Chondrocyte (in vitro differentiated cells): ENCODE measurements around the gene APOL2. TPM values are rescaled to one million over a fixed set of nuclear protein-coding genes. Genes with fewer than 3 reads are reported as not detected.
"Not testable (repeated sequence)": the region's sequence is repeated elsewhere in the genome, so short reads cannot be mapped to it uniquely, and the experiment has no call there.

Experiments
- DNase-seq: peaks from one replicate; pipeline ENCODE4 v3.0.0; 2021; ENCODE audit warnings: mixed read lengths, low spot score
- H3K27ac Mint-ChIP-seq: one replicate; pipeline ENCODE4 v1.8.0; 2021; ENCODE audit warnings: mild to moderate bottlenecking, moderate library complexity, mixed read lengths; ENCODE audit not compliant: unreplicated experiment
- H3K27me3 Mint-ChIP-seq: 2 replicates; pipeline ENCODE4 v1.8.0; 2021; ENCODE audit warnings: low read depth, mixed read lengths
- H3K36me3 Mint-ChIP-seq: 2 replicates; pipeline ENCODE4 v1.8.0; 2021; ENCODE audit warnings: low read depth, mixed read lengths
- H3K4me1 Mint-ChIP-seq: 2 replicates; pipeline ENCODE4 v1.8.0; 2021; ENCODE audit warnings: low read depth, mild to moderate bottlenecking, mixed read lengths
- H3K4me3 Mint-ChIP-seq: one replicate; pipeline ENCODE4 v1.8.0; 2021; ENCODE audit warnings: mild to moderate bottlenecking, moderate library complexity, mixed read lengths; ENCODE audit not compliant: unreplicated experiment
- H3K9me3 Mint-ChIP-seq: 2 replicates; pipeline ENCODE4 v1.8.0; 2021; ENCODE audit warnings: low read depth, mixed read lengths
- CTCF ChIP-seq: fragments of 200-600 bp; sonication (generic); IDR thresholded peaks from 2 replicates; pipeline ENCODE4 v1.5.0; 2021; ENCODE audit warnings: antibody characterized with exemption, mild to moderate bottlenecking, moderate library complexity
- total RNA-seq: library from RNA; stranded (reverse); gene quantifications from 3 replicates; pipeline ENCODE4 v1.2.1, GENCODE V29; 2021

APOL2 gene
- total RNA-seq, 1 donor from 2014 or later = 84.1 TPM

- peaks cover 4% of the 10 kb centered on the region for H3K9me3 Mint-ChIP-seq
- peaks cover 7% of the 10 kb centered on the region for H3K4me1 Mint-ChIP-seq
- DNase-seq = no peak
- peaks cover 20% of the 10 kb centered on the region for H3K27me3 Mint-ChIP-seq
- no peaks in the 10 kb centered on the region for H3K36me3 Mint-ChIP-seq
- no peak overlapping the region for H3K4me3 Mint-ChIP-seq
- H3K27ac Mint-ChIP-seq = no peak overlapping the region
- no peak for TF ChIP-seq CTCF
These were observed 29.1 kb downstream of the APOL2 start for GRCh38 chr22:36210224-36210623.

GRCh38 chr22:36209488-36209908 is 29.8 kb downstream of the APOL2 start:
- H3K4me3 Mint-ChIP-seq, H3K36me3 Mint-ChIP-seq, H3K27ac Mint-ChIP-seq, H3K9me3 Mint-ChIP-seq, H3K4me1 Mint-ChIP-seq, DNase-seq: not testable (repeated sequence)
- peaks cover 15% of the 10 kb centered on the region for H3K27me3 Mint-ChIP-seq

GRCh38 chr22:36208914-36209313 is 30.4 kb downstream of the APOL2 start:
- DNase-seq = no peak
- Mint-ChIP-seq H3K4me3 (no peak overlapping the region), H3K27ac (no peak overlapping the region), H3K27me3 (peaks cover 15% of the 10 kb centered on the region), H3K36me3 (no peaks in the 10 kb centered on the region), H3K9me3 (peaks cover 4% of the 10 kb centered on the region), H3K4me1 (peaks cover 7% of the 10 kb centered on the region)
- TF ChIP-seq CTCF = no peak

- Mint-ChIP-seq H3K9me3 (peaks cover 4% of the 10 kb centered on the region), H3K27ac (no peak overlapping the region), H3K27me3 (peaks cover 12% of the 10 kb centered on the region), H3K4me3 (no peak overlapping the region), H3K36me3 (no peaks in the 10 kb centered on the region), H3K4me1 (peaks cover 7% of the 10 kb centered on the region)
- TF ChIP-seq CTCF = no peak
- DNase-seq = no peak
These were observed 31.1 kb downstream of the APOL2 start for GRCh38 chr22:36208162-36208765.

GRCh38 chr22:36206255-36206654 is 33.1 kb downstream of the APOL2 start:
- Mint-ChIP-seq H3K36me3 (no peaks in the 10 kb centered on the region), H3K4me3 (no peak overlapping the region), H3K27ac (no peak overlapping the region), H3K9me3 (peaks cover 4% of the 10 kb centered on the region), H3K27me3 (peaks cover 5% of the 10 kb centered on the region), H3K4me1 (peaks cover 5% of the 10 kb centered on the region)
- no peak for TF ChIP-seq CTCF
- DNase-seq = no peak

GRCh38 chr22:36205573-36205972 is 33.8 kb downstream of the APOL2 start:
- not testable (repeated sequence) for H3K27ac Mint-ChIP-seq, H3K27me3 Mint-ChIP-seq, H3K4me1 Mint-ChIP-seq, H3K9me3 Mint-ChIP-seq, DNase-seq, H3K36me3 Mint-ChIP-seq, H3K4me3 Mint-ChIP-seq
